ENCODE data around the gene PLCD3. TPM values are rescaled to one million over a fixed set of nuclear protein-coding genes. Genes with fewer than 3 reads are reported as not detected.

The PLCD3 gene
- total and polyA plus RNA-seq, 2 of the 13 experiments (the other 11 are each of a cell fraction or from before 2014, with no cell fraction given) = 11.3 to 39.1 TPM

DNA sequence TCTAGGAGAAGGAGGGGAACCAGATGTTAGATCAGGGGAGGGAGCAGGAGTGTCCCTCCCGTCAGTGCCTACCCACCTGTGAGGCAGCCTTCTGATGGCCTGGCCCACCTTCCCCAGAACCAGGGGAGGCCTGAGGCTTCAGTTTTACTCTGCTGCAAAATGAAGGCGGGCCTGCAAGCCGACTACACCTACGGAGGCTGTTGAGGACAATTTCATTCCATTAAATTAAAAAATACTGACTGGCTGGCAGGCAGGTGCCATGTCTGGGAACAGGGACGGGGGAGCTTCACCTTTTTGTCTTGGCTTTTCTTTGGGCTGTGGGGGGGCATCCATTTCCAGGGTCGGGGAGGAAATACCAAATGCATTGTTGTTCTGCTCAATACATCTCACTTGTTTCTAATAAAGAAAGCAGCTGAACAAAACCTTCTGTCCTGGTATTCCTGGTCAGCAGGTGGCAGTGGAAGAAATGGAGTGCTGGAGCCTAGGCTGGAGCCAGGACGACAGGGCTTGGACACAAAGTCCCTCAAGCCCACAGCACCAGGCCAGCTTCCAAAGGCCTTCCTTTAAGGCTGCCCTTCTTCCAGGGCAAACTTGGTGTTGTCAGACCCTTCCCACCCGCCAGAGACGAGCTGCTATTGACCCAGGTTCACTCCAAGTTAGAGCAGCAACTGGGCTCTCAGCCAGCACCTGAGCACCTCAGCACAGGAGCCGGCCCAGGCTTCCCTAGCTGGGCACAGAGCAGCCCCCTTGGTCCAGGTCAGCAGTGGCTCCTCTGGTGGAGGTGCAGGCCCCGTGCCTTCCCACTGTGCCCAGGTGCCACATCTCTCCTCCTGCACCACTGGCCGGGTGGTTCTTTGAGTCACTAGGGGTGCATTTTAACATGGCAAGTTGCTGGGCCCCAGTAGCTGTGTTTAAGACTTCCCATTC, 23.5 kb downstream of the PLCD3 start (continued):
- TF ChIP-seq, protein P1, sequence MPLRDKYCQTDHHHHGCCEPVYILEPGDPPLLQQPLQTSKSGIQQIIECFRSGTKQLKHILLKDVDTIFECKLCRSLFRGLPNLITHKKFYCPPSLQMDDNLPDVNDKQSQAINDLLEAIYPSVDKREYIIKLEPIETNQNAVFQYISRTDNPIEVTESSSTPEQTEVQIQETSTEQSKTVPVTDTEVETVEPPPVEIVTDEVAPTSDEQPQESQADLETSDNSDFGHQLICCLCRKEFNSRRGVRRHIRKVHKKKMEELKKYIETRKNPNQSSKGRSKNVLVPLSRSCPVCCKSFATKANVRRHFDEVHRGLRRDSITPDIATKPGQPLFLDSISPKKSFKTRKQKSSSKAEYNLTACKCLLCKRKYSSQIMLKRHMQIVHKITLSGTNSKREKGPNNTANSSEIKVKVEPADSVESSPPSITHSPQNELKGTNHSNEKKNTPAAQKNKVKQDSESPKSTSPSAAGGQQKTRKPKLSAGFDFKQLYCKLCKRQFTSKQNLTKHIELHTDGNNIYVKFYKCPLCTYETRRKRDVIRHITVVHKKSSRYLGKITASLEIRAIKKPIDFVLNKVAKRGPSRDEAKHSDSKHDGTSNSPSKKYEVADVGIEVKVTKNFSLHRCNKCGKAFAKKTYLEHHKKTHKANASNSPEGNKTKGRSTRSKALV (CRISPR knock-in tag; IDR thresholded peaks at IDR 0.05) = no peak
- TF ChIP-seq, protein P2, sequence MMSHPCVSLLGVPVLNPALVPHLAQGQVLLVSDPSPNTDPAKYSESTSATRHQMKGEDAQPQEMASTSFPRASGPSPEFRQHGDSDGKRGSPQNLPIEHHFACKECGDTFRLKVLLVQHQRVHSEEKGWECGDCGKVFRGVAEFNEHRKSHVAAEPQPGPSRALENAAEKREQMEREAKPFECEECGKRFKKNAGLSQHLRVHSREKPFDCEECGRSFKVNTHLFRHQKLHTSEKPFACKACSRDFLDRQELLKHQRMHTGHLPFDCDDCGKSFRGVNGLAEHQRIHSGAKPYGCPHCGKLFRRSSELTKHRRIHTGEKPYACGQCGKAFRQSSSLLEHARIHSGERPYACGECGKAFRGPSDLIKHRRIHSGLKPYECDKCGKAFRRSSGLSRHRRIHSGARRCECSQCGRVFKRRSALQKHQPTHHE (CRISPR knock-in tag; IDR thresholded peaks at IDR 0.05; ENCODE audit: borderline replicate concordance) = no peak
- TF ChIP-seq ZNF644 (CRISPR knock-in tag; IDR thresholded peaks at IDR 0.05; ENCODE audit: low read depth) (no peak), ZNF501 (CRISPR knock-in tag; IDR thresholded peaks at IDR 0.05) (no peak), ZNF34 (CRISPR knock-in tag; IDR thresholded peaks at IDR 0.05; ENCODE audit: borderline replicate concordance) (no peak), ZNF670 (CRISPR knock-in tag; IDR thresholded peaks at IDR 0.05; ENCODE audit: borderline replicate concordance) (no peak), CCDC6 (CRISPR knock-in tag; IDR thresholded peaks at IDR 0.05) (no peak), ZSCAN21 (CRISPR knock-in tag; IDR thresholded peaks at IDR 0.05; ENCODE audit: borderline replicate concordance) (0 out of 2 replicates have a peak, but pooled peaks have one; percentile 15)
- TF ChIP-seq, protein P3, sequence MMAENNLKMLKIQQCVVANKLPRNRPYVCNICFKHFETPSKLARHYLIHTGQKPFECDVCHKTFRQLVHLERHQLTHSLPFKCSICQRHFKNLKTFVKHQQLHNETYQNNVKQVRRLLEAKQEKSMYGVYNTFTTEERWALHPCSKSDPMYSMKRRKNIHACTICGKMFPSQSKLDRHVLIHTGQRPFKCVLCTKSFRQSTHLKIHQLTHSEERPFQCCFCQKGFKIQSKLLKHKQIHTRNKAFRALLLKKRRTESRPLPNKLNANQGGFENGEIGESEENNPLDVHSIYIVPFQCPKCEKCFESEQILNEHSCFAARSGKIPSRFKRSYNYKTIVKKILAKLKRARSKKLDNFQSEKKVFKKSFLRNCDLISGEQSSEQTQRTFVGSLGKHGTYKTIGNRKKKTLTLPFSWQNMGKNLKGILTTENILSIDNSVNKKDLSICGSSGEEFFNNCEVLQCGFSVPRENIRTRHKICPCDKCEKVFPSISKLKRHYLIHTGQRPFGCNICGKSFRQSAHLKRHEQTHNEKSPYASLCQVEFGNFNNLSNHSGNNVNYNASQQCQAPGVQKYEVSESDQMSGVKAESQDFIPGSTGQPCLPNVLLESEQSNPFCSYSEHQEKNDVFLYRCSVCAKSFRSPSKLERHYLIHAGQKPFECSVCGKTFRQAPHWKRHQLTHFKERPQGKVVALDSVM (CRISPR knock-in tag; IDR thresholded peaks at IDR 0.05) = peak; percentile 31; the same call in 1 of the 2 replicates
- TF ChIP-seq, protein P4, sequence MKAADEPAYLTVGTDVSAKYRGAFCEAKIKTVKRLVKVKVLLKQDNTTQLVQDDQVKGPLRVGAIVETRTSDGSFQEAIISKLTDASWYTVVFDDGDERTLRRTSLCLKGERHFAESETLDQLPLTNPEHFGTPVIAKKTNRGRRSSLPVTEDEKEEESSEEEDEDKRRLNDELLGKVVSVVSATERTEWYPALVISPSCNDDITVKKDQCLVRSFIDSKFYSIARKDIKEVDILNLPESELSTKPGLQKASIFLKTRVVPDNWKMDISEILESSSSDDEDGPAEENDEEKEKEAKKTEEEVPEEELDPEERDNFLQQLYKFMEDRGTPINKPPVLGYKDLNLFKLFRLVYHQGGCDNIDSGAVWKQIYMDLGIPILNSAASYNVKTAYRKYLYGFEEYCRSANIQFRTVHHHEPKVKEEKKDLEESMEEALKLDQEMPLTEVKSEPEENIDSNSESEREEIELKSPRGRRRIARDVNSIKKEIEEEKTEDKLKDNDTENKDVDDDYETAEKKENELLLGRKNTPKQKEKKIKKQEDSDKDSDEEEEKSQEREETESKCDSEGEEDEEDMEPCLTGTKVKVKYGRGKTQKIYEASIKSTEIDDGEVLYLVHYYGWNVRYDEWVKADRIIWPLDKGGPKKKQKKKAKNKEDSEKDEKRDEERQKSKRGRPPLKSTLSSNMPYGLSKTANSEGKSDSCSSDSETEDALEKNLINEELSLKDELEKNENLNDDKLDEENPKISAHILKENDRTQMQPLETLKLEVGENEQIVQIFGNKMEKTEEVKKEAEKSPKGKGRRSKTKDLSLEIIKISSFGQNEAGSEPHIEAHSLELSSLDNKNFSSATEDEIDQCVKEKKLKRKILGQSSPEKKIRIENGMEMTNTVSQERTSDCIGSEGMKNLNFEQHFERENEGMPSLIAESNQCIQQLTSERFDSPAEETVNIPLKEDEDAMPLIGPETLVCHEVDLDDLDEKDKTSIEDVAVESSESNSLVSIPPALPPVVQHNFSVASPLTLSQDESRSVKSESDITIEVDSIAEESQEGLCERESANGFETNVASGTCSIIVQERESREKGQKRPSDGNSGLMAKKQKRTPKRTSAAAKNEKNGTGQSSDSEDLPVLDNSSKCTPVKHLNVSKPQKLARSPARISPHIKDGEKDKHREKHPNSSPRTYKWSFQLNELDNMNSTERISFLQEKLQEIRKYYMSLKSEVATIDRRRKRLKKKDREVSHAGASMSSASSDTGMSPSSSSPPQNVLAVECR (CRISPR knock-in tag; IDR thresholded peaks at IDR 0.05; ENCODE audit: borderline replicate concordance) = 0 out of 2 replicates have a peak, but pooled peaks have one; percentile 7
- TF ChIP-seq, protein P5, sequence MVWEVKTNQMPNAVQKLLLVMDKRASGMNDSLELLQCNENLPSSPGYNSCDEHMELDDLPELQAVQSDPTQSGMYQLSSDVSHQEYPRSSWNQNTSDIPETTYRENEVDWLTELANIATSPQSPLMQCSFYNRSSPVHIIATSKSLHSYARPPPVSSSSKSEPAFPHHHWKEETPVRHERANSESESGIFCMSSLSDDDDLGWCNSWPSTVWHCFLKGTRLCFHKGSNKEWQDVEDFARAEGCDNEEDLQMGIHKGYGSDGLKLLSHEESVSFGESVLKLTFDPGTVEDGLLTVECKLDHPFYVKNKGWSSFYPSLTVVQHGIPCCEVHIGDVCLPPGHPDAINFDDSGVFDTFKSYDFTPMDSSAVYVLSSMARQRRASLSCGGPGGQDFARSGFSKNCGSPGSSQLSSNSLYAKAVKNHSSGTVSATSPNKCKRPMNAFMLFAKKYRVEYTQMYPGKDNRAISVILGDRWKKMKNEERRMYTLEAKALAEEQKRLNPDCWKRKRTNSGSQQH (CRISPR knock-in tag; IDR thresholded peaks at IDR 0.05; ENCODE audit: low read depth) = no peak
- TF ChIP-seq, protein P6, sequence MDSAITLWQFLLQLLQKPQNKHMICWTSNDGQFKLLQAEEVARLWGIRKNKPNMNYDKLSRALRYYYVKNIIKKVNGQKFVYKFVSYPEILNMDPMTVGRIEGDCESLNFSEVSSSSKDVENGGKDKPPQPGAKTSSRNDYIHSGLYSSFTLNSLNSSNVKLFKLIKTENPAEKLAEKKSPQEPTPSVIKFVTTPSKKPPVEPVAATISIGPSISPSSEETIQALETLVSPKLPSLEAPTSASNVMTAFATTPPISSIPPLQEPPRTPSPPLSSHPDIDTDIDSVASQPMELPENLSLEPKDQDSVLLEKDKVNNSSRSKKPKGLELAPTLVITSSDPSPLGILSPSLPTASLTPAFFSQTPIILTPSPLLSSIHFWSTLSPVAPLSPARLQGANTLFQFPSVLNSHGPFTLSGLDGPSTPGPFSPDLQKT (CRISPR knock-in tag; IDR thresholded peaks at IDR 0.05; ENCODE audit: borderline replicate concordance) = no peak
- TF ChIP-seq, protein P7, sequence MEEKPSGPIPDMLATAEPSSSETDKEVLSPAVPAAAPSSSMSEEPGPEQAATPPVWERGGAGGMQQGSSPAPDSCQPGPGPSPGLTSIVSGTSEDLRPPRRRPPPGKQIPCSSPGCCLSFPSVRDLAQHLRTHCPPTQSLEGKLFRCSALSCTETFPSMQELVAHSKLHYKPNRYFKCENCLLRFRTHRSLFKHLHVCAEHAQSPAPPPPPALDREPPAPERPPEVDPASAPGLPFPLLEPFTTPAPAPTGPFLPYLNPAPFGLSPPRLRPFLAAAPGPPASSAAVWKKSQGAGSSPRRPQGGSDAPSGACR (CRISPR knock-in tag; IDR thresholded peaks at IDR 0.05) = no peak
